AG04449 (cell line): ENCODE data around the gene DNAAF5.
A peak's percentile ranks its signal among the peaks of the same experiment; 100 is the strongest.

Experiments used
- CTCF ChIA-PET: fragments of 350-600 bp; formaldehyde crosslinking; extraction: SDS; loops from one replicate; lab custom pipeline; 2021; ENCODE audit warnings: antibody characterized with exemption; lab: Yijun Ruan, JAX
- POLR2A ChIA-PET: fragments of 400-600, 350-600 bp; formaldehyde crosslinking; extraction: SDS; loops from one replicate; lab custom pipeline; 2020; ENCODE audit warnings: antibody characterized with exemption, inconsistent platforms; lab: Yijun Ruan, JAX
- DNase-seq: peaks from one replicate; pipeline ENCODE4 v3.0.0-alpha.2; 2010; ENCODE audit warnings: low read depth, low spot score
- H3K4me3 ChIP-seq: 2 replicates; pipeline ENCODE4 v1.5.1; 2011; ENCODE audit warnings: low read depth, mild to moderate bottlenecking, control low read depth, low read length
- CTCF ChIP-seq: IDR thresholded peaks from one replicate; pipeline ENCODE4 v1.5.1; 2011; ENCODE audit warnings: mild to moderate bottlenecking, moderate library complexity, low read length, control low read depth, inconsistent platforms; ENCODE audit not compliant: insufficient read depth; ENCODE audit errors: missing control alignments

DNAAF5 gene

GRCh38 chr7:727104-727805 lies 756 bp downstream of the DNAAF5 start, which contains the start of gene PRKAR1B:
PRKAR1B (minus strand) TSS chr7:727281; CDS start chr7:711505, 15,776 bp downstream.
- TF ChIP-seq CTCF, result no peak
- DNase-seq, result no peak
- ChIA-PET CTCF (interaction anchor here (0.9 to 1.6 kb wide), 4 partner anchors 8 to 405 kb away, joined by 3 to 5 read pairs (median 3); no protein-coding TSS in a partner anchor), POLR2A (interaction anchor here (2.3 kb wide), 1 partner anchor 9 kb away, joined by 7 read pairs; no protein-coding TSS in a partner anchor)
- peak within 1 kb of the TSS; percentile 62 for H3K4me3 ChIP-seq

GRCh38 chr7:727806-728460 lies 1.4 kb downstream of the DNAAF5 start:
- DNase-seq, result no peak
- TF ChIP-seq CTCF, result no peak
- H3K4me3 ChIP-seq, result peak overlapping the region; percentile 62
- ChIA-PET POLR2A (interaction anchor here (2.3 kb wide), 1 partner anchor 8 kb away, joined by 7 read pairs; no protein-coding TSS in a partner anchor), CTCF (interaction anchor here (0.8 to 1.6 kb wide), 3 partner anchors 47 to 395 kb away, joined by 3 to 5 read pairs (median 3); no protein-coding TSS in a partner anchor)

- POLR2A ChIA-PET, result interaction anchor here (2.3 kb wide), 1 partner anchor 8 kb away, joined by 7 read pairs; no protein-coding TSS in a partner anchor
- no peak for DNase-seq
- H3K4me3 ChIP-seq, result peak overlapping the region; percentile 3; the same call in 1 of the 2 replicates
- no peak for TF ChIP-seq CTCF
- CTCF ChIA-PET, result interaction anchor here (0.8 to 1.6 kb wide), 3 partner anchors 46 to 395 kb away, joined by 3 to 5 read pairs (median 3); no protein-coding TSS in a partner anchor
These were observed 2.1 kb downstream of the DNAAF5 start for GRCh38 chr7:728602-729001.

- no peak for DNase-seq
- ChIA-PET POLR2A (no interaction called here), CTCF (no interaction called here)
- no peak overlapping the region for H3K4me3 ChIP-seq
- TF ChIP-seq CTCF, result no peak
These were observed 2.9 kb downstream of the DNAAF5 start for GRCh38 chr7:729140-730000.

- no peak for TF ChIP-seq CTCF
- DNase-seq, result no peak
- POLR2A ChIA-PET, result no interaction called here
- H3K4me3 ChIP-seq, result no peak overlapping the region
- CTCF ChIA-PET, result interaction anchor here (1.2 to 2.0 kb wide), 3 partner anchors 15 to 409 kb away, joined by 3 to 6 read pairs (median 4); no protein-coding TSS in a partner anchor
These were observed 4.3 kb downstream of the DNAAF5 start for GRCh38 chr7:730501-731439.
